ENCODE measurements around the gene UROS. TPM values are rescaled to one million over a fixed set of nuclear protein-coding genes. Genes with fewer than 3 reads are reported as not detected.

UROS gene
- total RNA-seq, 1 donor from 2014 or later = 54.0 TPM

DNA sequence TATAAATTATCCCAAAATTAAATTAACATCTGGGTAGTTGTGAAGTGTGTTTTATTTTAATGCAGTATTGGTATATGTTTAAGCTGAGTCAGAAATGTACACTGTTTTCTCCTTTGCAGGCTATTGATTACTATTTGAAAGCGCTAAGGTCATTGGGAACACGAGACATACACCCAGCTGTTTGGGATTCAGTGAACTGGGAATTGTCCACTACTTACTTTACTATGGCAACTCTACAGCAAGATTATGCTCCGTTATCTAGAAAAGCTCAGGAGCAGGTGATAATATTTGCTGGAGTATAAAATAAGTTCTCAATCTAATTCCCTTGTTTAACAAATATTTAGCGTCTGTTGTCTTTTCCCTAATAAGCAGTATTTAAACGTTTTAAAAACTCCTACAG lies 75.6 kb downstream of the UROS start:
- Mint-ChIP-seq H3K4me1 (no peaks in the 10 kb centered on the region), H3K36me3 (ENCODE audit: low read depth) (peaks cover 21% of the 10 kb centered on the region), H3K4me3 (no peak overlapping the region), H3K27me3 (ENCODE audit: low read depth) (no peaks in the 10 kb centered on the region), H3K9me3 (no peaks in the 10 kb centered on the region), H3K27ac (ENCODE audit: unreplicated experiment) (no peak overlapping the region)
- no peak for DNase-seq (ENCODE audit: low read depth, low spot score)
- TF ChIP-seq, protein P1, sequence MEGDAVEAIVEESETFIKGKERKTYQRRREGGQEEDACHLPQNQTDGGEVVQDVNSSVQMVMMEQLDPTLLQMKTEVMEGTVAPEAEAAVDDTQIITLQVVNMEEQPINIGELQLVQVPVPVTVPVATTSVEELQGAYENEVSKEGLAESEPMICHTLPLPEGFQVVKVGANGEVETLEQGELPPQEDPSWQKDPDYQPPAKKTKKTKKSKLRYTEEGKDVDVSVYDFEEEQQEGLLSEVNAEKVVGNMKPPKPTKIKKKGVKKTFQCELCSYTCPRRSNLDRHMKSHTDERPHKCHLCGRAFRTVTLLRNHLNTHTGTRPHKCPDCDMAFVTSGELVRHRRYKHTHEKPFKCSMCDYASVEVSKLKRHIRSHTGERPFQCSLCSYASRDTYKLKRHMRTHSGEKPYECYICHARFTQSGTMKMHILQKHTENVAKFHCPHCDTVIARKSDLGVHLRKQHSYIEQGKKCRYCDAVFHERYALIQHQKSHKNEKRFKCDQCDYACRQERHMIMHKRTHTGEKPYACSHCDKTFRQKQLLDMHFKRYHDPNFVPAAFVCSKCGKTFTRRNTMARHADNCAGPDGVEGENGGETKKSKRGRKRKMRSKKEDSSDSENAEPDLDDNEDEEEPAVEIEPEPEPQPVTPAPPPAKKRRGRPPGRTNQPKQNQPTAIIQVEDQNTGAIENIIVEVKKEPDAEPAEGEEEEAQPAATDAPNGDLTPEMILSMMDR (conservative IDR thresholded peaks at IDR 0.05) = no peak

DNA sequence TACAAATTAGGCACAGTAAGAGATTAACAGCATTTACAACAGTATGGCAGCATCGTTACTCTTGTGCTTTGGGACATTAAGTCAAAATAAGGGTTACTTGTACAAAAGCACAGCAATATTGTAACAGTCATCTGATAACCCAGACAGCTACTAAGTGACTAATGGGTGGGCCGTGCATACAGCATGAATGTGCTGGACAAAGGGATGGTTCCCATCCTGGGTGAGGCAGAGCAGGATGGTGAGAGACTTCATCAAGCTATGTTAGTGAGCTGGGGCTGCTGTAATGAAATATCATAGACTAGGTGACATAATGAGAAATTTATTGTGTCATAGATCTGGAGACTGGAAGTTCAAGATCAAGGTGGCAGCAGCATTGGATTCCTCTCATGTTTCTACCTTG lies 78.1 kb downstream of the UROS start:
- H3K36me3 Mint-ChIP-seq (ENCODE audit: low read depth) = peaks cover 21% of the 10 kb centered on the region
- no peaks in the 10 kb centered on the region for H3K27me3 Mint-ChIP-seq (ENCODE audit: low read depth)
- no peak overlapping the region for H3K27ac Mint-ChIP-seq (ENCODE audit: unreplicated experiment)
- DNase-seq (ENCODE audit: low read depth, low spot score) = no peak
- TF ChIP-seq, protein P1 (conservative IDR thresholded peaks at IDR 0.05) = no peak
- no peaks in the 10 kb centered on the region for H3K4me1 Mint-ChIP-seq
- H3K9me3 Mint-ChIP-seq = no peaks in the 10 kb centered on the region
- H3K4me3 Mint-ChIP-seq = no peak overlapping the region

DNA sequence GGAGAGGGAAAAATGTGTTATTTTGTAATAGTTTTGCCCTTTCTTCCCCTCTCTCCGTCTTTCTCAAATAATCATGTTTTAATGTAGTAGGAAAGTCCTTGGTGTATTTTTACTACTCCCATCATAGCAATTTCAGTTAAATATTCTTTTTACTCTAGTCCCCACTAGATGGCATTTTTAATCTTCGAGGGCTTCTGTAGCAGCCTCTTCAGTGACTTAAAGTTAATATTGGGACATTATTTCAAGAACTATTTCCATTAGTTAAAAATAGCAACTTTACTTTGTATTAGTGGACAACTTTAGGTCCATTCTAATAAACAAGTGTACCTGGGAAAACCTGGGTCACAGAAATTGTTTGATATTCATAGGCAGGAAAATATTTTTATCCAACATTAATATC lies 80.6 kb downstream of the UROS start:
- H3K4me3 Mint-ChIP-seq = no peak overlapping the region
- H3K27ac Mint-ChIP-seq (ENCODE audit: unreplicated experiment) = no peak overlapping the region
- TF ChIP-seq, protein P1 (conservative IDR thresholded peaks at IDR 0.05) = peak; percentile 39
- H3K36me3 Mint-ChIP-seq (ENCODE audit: low read depth) = peaks cover 26% of the 10 kb centered on the region
- DNase-seq (ENCODE audit: low read depth, low spot score) = no peak
- no peaks in the 10 kb centered on the region for H3K9me3 Mint-ChIP-seq
- peaks cover 12% of the 10 kb centered on the region for H3K4me1 Mint-ChIP-seq
- no peaks in the 10 kb centered on the region for H3K27me3 Mint-ChIP-seq (ENCODE audit: low read depth)

DNA sequence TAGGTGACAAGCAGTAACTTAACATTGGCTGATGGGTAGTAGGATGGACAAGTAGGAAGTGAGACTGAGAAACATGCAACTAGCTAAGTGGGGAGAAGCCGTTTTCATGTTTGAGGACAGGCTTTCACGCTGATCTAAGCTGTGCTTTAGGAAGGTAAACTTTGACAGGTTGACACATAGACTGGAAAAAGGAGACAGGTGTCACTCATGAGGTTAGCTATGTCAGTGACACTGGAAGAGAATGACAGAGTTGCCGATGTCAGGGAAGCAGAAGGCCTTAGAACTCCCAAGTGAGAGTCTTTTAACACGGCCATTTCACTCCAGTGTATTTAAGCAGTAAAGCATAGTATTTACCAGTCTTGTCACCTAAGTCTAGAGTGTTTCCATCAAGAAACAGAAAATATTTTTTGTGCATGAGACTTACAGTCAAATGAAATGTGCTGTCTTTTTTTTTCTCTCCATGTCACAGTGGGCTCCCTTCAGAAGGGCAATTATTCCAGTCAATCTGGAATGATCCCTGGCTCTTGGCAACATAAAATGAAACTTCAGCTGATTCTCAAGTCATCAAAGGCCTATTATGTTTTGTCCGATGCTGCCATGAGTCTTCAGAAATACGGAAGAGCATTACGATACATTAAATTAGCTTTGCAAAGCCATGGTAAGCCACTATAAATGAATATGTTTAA lies 82.9 kb downstream of the UROS start:
- Mint-ChIP-seq H3K4me3 (no peak overlapping the region), H3K9me3 (no peaks in the 10 kb centered on the region), H3K4me1 (peaks cover 16% of the 10 kb centered on the region), H3K27me3 (ENCODE audit: low read depth) (no peaks in the 10 kb centered on the region), H3K36me3 (ENCODE audit: low read depth) (peaks cover 32% of the 10 kb centered on the region), H3K27ac (ENCODE audit: unreplicated experiment) (no peak overlapping the region)
- TF ChIP-seq, protein P1 (conservative IDR thresholded peaks at IDR 0.05) = no peak
- DNase-seq (ENCODE audit: low read depth, low spot score) = no peak

Small RNAs within 50 kb of the gene (microRNA-seq; reads per million reads assigned to microRNA genes)
- 2.4 reads per million for gene MIR4484

Other genes with a start within 250 kb of the UROS start
- not detected in 2 replicates for gene TEX36, start 140.1 kb downstream of the UROS start, total RNA-seq
- gene EDRF1, start 103.5 kb downstream of the UROS start, total RNA-seq = 42.7 and 46.9 TPM in 2 replicates
- gene MMP21, start 47.4 kb downstream of the UROS start, total RNA-seq = not detected in 2 replicates
- gene BCCIP, start 288 bp upstream of the UROS start, total RNA-seq = 89.7 and 89.8 TPM in 2 replicates
- gene DHX32, start 58.0 kb upstream of the UROS start, total RNA-seq = 35.6 and 36.3 TPM in 2 replicates
- gene FANK1, start 73.3 kb upstream of the UROS start, total RNA-seq = 2.4 and 5.0 TPM in 2 replicates

Measured in neural crest cell (in vitro differentiated cells).